HG02840 (cell line): ENCODE measurements around the gene DPH6.
"Not testable (repeated sequence)": the region's sequence is repeated elsewhere in the genome, so short reads cannot be mapped to it uniquely, and the experiment has no call there.

Experiments
- ATAC-seq: cut with Tn5 transposase; IDR thresholded peaks from one replicate; pipeline ENCODE4 v1.9.1; 2021; ENCODE audit warnings: mild to moderate bottlenecking, moderate library complexity, moderate number of reproducible peaks; ENCODE audit not compliant: unreplicated experiment, low FRiP score

Gene DPH6

GRCh38 chr15:35442742-35443141, 103.2 kb downstream of the DPH6 start:
- no peak for ATAC-seq

- not testable (repeated sequence) for ATAC-seq
These were observed 104.7 kb downstream of the DPH6 start for GRCh38 chr15:35441279-35441678.

GRCh38 chr15:35440265-35440664, 105.7 kb downstream of the DPH6 start:
- no peak for ATAC-seq

- ATAC-seq = no peak
These were observed 106.7 kb downstream of the DPH6 start for GRCh38 chr15:35439291-35439690.

GRCh38 chr15:35437157-35437556, 108.8 kb downstream of the DPH6 start:
- no peak for ATAC-seq

GRCh38 chr15:35436422-35436821, 109.5 kb downstream of the DPH6 start:
- ATAC-seq = no peak

- ATAC-seq = no peak
These were observed 114.7 kb downstream of the DPH6 start for GRCh38 chr15:35431281-35431680.

GRCh38 chr15:35430301-35430700, 115.7 kb downstream of the DPH6 start:
- ATAC-seq = no peak

GRCh38 chr15:35427496-35427895, 118.5 kb downstream of the DPH6 start:
- no peak for ATAC-seq

GRCh38 chr15:35427091-35427490, 118.9 kb downstream of the DPH6 start:
- ATAC-seq = no peak

- ATAC-seq = no peak
These were observed 135.2 kb downstream of the DPH6 start for GRCh38 chr15:35410775-35411174.

GRCh38 chr15:35399901-35400300, 146.1 kb downstream of the DPH6 start:
- no peak for ATAC-seq

- ATAC-seq = no peak
These were observed 148.9 kb downstream of the DPH6 start for GRCh38 chr15:35397027-35397426.

GRCh38 chr15:35394416-35394815, 151.5 kb downstream of the DPH6 start:
- ATAC-seq = no peak

GRCh38 chr15:35393398-35393797, 152.6 kb downstream of the DPH6 start:
- ATAC-seq = no peak

- ATAC-seq = not testable (repeated sequence)
These were observed 154.5 kb downstream of the DPH6 start for GRCh38 chr15:35391408-35391984.

GRCh38 chr15:35383506-35383905, 162.5 kb downstream of the DPH6 start:
- no peak for ATAC-seq

GRCh38 chr15:35381328-35381727, 164.6 kb downstream of the DPH6 start:
- no peak for ATAC-seq

GRCh38 chr15:35379972-35380371, 166.0 kb downstream of the DPH6 start:
- ATAC-seq = no peak

- not testable (repeated sequence) for ATAC-seq
These were observed 167.5 kb downstream of the DPH6 start for GRCh38 chr15:35378454-35378853.

- ATAC-seq = no peak
These were observed 169.3 kb downstream of the DPH6 start for GRCh38 chr15:35376707-35377106.

- ATAC-seq = no peak
These were observed 171.3 kb downstream of the DPH6 start for GRCh38 chr15:35374661-35375060.
